GM12874 (cell line): ENCODE data around the gene CUL4A.

Experiments used
- TF ChIP-seq, protein P1 (sequence below): IDR thresholded peaks from 2 replicates; pipeline ENCODE4 v1.5.1; 2011; ENCODE audit warnings: low read depth, mild to moderate bottlenecking, control low read depth, low read length, moderate library complexity; ENCODE audit not compliant: insufficient read depth

Gene CUL4A

DNA sequence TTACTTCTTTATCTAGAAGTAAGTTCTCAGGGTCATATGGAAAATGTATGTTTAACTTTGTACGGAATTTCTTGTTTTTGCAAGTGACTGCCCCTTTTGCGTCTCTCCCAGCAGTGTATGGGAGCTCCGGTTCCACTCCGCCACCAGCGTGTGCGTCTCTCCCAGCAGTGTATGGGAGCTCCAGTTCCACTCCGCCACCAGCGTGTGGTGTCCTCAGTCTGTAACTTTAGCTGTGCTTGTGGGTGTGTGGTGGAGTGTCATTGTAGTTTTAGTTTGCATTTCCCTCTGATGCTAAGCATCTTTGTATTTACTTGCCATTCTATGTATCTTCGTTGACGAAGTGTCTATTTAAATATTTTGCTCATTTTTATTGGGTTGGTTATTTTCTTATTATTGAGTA is 2.4 kb downstream of the CUL4A start:
- TF ChIP-seq, protein P1, sequence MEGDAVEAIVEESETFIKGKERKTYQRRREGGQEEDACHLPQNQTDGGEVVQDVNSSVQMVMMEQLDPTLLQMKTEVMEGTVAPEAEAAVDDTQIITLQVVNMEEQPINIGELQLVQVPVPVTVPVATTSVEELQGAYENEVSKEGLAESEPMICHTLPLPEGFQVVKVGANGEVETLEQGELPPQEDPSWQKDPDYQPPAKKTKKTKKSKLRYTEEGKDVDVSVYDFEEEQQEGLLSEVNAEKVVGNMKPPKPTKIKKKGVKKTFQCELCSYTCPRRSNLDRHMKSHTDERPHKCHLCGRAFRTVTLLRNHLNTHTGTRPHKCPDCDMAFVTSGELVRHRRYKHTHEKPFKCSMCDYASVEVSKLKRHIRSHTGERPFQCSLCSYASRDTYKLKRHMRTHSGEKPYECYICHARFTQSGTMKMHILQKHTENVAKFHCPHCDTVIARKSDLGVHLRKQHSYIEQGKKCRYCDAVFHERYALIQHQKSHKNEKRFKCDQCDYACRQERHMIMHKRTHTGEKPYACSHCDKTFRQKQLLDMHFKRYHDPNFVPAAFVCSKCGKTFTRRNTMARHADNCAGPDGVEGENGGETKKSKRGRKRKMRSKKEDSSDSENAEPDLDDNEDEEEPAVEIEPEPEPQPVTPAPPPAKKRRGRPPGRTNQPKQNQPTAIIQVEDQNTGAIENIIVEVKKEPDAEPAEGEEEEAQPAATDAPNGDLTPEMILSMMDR: no peak

- TF ChIP-seq, protein P1: no peak
Measured at GRCh38 chr13:113216254-113217048, 7.0 kb downstream of the CUL4A start.

DNA sequence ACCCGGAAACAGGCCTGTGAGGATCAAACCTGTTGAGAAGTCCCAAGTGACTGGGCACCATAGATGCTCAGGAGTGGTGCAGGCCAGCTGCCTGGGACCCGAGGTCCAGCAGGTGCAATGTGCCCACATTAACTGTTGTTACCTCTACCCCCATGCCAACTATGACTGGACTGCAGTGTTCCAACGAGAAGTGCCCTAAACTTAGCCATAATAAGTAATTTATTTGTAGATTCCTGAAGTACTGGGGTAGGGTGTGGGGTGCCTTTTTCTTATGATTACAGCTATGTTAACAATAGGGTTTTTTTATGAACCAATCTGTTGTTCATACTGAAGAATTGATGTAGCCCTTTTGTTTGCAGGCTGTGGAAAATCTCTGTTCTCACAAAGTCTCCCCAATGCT is 9.2 kb downstream of the CUL4A start:
- TF ChIP-seq, protein P1: no peak

- TF ChIP-seq, protein P1: no peak
Measured at GRCh38 chr13:113219256-113219940, 10.0 kb downstream of the CUL4A start.

DNA sequence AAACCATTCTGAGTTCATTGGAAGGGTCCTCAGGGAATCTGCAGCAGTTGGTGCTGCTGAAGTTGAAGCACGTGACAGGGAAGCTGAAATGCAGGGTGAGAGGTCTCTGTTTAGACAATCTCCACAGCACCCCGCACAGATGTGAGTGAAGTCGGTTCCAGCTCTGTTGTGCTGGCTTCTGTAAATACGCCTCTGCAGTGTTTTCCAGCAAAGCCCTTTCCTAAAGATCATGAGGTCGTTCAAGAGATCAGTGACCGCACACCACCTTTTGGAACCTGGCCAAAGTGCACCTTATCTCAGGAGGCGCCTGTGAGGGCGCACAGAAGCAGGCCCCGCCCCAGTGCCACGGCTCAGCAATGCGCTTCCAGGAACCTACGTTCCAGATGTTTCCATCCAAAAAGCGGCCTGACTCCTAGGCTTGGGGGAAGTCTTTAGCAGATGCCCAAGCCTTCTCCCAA is 10.8 kb downstream of the CUL4A start:
- TF ChIP-seq, protein P1: no peak

DNA sequence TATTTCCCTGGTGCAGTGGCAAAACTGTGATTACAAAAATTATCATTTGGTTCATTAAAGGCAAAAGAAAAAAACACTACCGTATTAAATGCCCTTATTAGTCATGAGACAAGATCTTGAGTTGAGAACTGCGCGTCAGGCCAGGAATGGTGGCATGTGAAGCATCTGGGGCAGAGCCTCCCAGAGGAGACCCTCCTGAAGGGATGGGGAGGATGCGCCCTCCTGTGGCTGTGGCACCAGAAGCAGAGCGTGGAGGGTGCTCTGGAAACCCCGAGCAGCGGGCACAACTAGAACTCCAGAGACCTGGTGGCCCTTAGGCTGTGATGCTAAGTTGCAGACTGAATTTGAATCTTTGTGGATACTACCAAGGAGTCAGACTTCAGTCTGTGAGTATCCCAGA is 11.5 kb downstream of the CUL4A start:
- TF ChIP-seq, protein P1: no peak

GRCh38 chr13:113223070-113223469 is 13.7 kb downstream of the CUL4A start:
- TF ChIP-seq, protein P1: no peak
